Naive thymus-derived CD8-positive, alpha-beta T cell (primary cell): ENCODE measurements around the gene FMNL2. TPM values are rescaled to one million over a fixed set of nuclear protein-coding genes. Genes with fewer than 3 reads are reported as not detected.
A peak's percentile ranks its signal among the peaks of the same experiment; 100 is the strongest.

Source experiments
- ATAC-seq, 2 donors: fragments of 150-1000 bp; cut with Tn5 transposase in 1 of 2; sonication (Bioruptor Pico), chemical (Tn5 transposase) in 1 of 2; 1 replicate in 1 of 2; 2 replicates in 1 of 2; pipeline ENCODE4 v1.10.0; 2021; ENCODE audit warnings: mild to moderate bottlenecking in 2 of 2, moderate library complexity in 2 of 2
- POLR2A ChIA-PET: fragments of 350-600 bp; sonication (Branson Sonifier 250); formaldehyde crosslinking; loops from one replicate; lab custom pipeline; 2021; ENCODE audit warnings: antibody characterized with exemption; lab: Charles Lee
- DNase-seq, 10 donors: peaks; one replicate each; pipeline versions ENCODE4 v3.0.0 to v3.0.0-alpha.2; 2020 to 2022
- H3K27ac Mint-ChIP-seq, 10 donors: one replicate each; pipeline ENCODE4 v1.8.0; 2020 to 2022; ENCODE audit warnings: mild to moderate bottlenecking in 10 of 10, mixed read lengths in 10 of 10, moderate library complexity in 4 of 10, inconsistent platforms in 1 of 10
- H3K27me3 Mint-ChIP-seq, 5 donors: one replicate each; pipeline ENCODE4 v1.8.0; 2021 to 2022; ENCODE audit warnings: mixed read lengths in 5 of 5
- H3K36me3 Mint-ChIP-seq, 3 donors: one replicate each; pipeline ENCODE4 v1.8.0; 2020 to 2022; ENCODE audit warnings: mixed read lengths in 3 of 3, mild to moderate bottlenecking in 2 of 3, inconsistent platforms in 1 of 3
- H3K4me1 Mint-ChIP-seq, 4 donors: one replicate each; pipeline ENCODE4 v1.8.0; 2021 to 2022; ENCODE audit warnings: mixed read lengths in 4 of 4
- H3K4me3 Mint-ChIP-seq, 10 donors: one replicate each; pipeline ENCODE4 v1.8.0; 2020 to 2022; ENCODE audit warnings: mild to moderate bottlenecking in 10 of 10, mixed read lengths in 10 of 10, moderate library complexity in 6 of 10, inconsistent platforms in 1 of 10
- H3K9me3 Mint-ChIP-seq, 9 donors: one replicate each; pipeline ENCODE4 v1.8.0; 2020 to 2022; ENCODE audit warnings: mixed read lengths in 9 of 9, mild to moderate bottlenecking in 3 of 9, inconsistent platforms in 1 of 9, moderate library complexity in 1 of 9
- polyA plus RNA-seq, 3 donors: library from polyadenylated mRNA; unstranded; fragments of 300-500 nt; fragmentation: Illumina TruSeq; gene quantifications; one replicate each; pipeline ENCODE4 v1.2.3, GENCODE V29; 2021
- total RNA-seq, 8 experiments: library from RNA in 2 of 8; stranded (reverse) in 2 of 8; gene quantifications; one replicate each; pipeline ENCODE4 v1.2.3 and lab custom pipeline; 2021 to 2026

The FMNL2 gene
- total and polyA plus RNA-seq, 5 experiments from 2014 or later, result 0.05 to 0.78 (median 0.14) TPM

- POLR2A ChIA-PET, result interaction anchor here (0.6 kb wide), 1 partner anchor 50 kb away, joined by 3 read pairs; no protein-coding TSS in a partner anchor
- Mint-ChIP-seq H3K9me3 (no peaks in the 10 kb centered on the region), H3K36me3 (no peaks in the 10 kb centered on the region), H3K27me3 (peaks cover 7 to 35% (median 15%) of the 10 kb centered on the region in 5 donors), H3K4me1 (no peaks in the 10 kb centered on the region), H3K4me3 (no peak overlapping the region), H3K27ac (no peak overlapping the region)
- ATAC-seq (no peak), DNase-seq (no peak)
These were observed 204.4 kb downstream of the FMNL2 start for GRCh38 chr2:152539424-152539823.

- Mint-ChIP-seq H3K36me3 (no peaks in the 10 kb centered on the region), H3K4me1 (no peaks in the 10 kb centered on the region), H3K27ac (no peak overlapping the region), H3K4me3 (no peak overlapping the region), H3K27me3 (peaks cover 1 to 15% (median 9%) of the 10 kb centered on the region in 5 donors), H3K9me3 (no peaks in the 10 kb centered on the region)
- ATAC-seq, result no peak
- no peak for DNase-seq
- POLR2A ChIA-PET, result no interaction called here
These were observed 206.7 kb downstream of the FMNL2 start for GRCh38 chr2:152541712-152542111.

GRCh38 chr2:152542337-152542994 lies 207.5 kb downstream of the FMNL2 start:
- ATAC-seq, result no peak
- peaks cover 1 to 10% (median 3%) of the 10 kb centered on the region in 5 donors for H3K27me3 Mint-ChIP-seq
- POLR2A ChIA-PET, result no interaction called here
- no peaks in the 10 kb centered on the region for H3K4me1 Mint-ChIP-seq
- no peak overlapping the region for H3K4me3 Mint-ChIP-seq
- no peaks in the 10 kb centered on the region for H3K36me3 Mint-ChIP-seq
- H3K9me3 Mint-ChIP-seq, result no peaks in the 10 kb centered on the region
- H3K27ac Mint-ChIP-seq, result no peak overlapping the region
- DNase-seq, result no peak

- DNase-seq (no peak), ATAC-seq (no peak)
- H3K9me3 Mint-ChIP-seq, result no peaks in the 10 kb centered on the region
- no peaks in the 10 kb centered on the region for H3K4me1 Mint-ChIP-seq
- peaks cover under 1 to 5% (median 1%) of the 10 kb centered on the region in 5 donors for H3K27me3 Mint-ChIP-seq
- no peak overlapping the region for H3K4me3 Mint-ChIP-seq
- POLR2A ChIA-PET, result no interaction called here
- no peaks in the 10 kb centered on the region for H3K36me3 Mint-ChIP-seq
- no peak overlapping the region for H3K27ac Mint-ChIP-seq
These were observed 208.1 kb downstream of the FMNL2 start for GRCh38 chr2:152542995-152543481.

- no peaks in the 10 kb centered on the region for H3K36me3 Mint-ChIP-seq
- no peaks in the 10 kb centered on the region for H3K9me3 Mint-ChIP-seq
- DNase-seq (no peak), ATAC-seq (no peak)
- no peaks in the 10 kb centered on the region for H3K4me1 Mint-ChIP-seq
- no peak overlapping the region for H3K4me3 Mint-ChIP-seq
- H3K27ac Mint-ChIP-seq, result peak overlapping the region in 1 of 10 donors; percentile 5
- POLR2A ChIA-PET, result no interaction called here
- H3K27me3 Mint-ChIP-seq, result peaks cover 0 to 2% (median 0%) of the 10 kb centered on the region in 5 donors
These were observed 208.7 kb downstream of the FMNL2 start for GRCh38 chr2:152543717-152544116.

GRCh38 chr2:152544638-152545037 lies 209.7 kb downstream of the FMNL2 start:
- Mint-ChIP-seq H3K27me3 (peaks cover 0 to 1% (median 0%) of the 10 kb centered on the region in 5 donors), H3K36me3 (no peaks in the 10 kb centered on the region)

GRCh38 chr2:152546230-152546837 lies 211.4 kb downstream of the FMNL2 start:
- no peaks in the 10 kb centered on the region for H3K9me3 Mint-ChIP-seq
- ATAC-seq (no peak), DNase-seq (no peak)
- H3K4me1 Mint-ChIP-seq, result no peaks in the 10 kb centered on the region
- H3K36me3 Mint-ChIP-seq, result no peaks in the 10 kb centered on the region
- H3K4me3 Mint-ChIP-seq, result no peak overlapping the region
- H3K27me3 Mint-ChIP-seq, result no peaks in the 10 kb centered on the region
- H3K27ac Mint-ChIP-seq, result no peak overlapping the region
- POLR2A ChIA-PET, result no interaction called here

More at GRCh38 chr2:152544638-152545037, 209.7 kb downstream of the FMNL2 start:
- POLR2A ChIA-PET, result no interaction called here
- Mint-ChIP-seq H3K4me1 (no peaks in the 10 kb centered on the region), H3K27ac (no peak overlapping the region), H3K9me3 (no peaks in the 10 kb centered on the region), H3K4me3 (no peak overlapping the region)
- DNase-seq (no peak), ATAC-seq (no peak)

- no peaks in the 10 kb centered on the region for H3K36me3 Mint-ChIP-seq
- ATAC-seq (no peak), DNase-seq (no peak)
- H3K4me1 Mint-ChIP-seq, result no peaks in the 10 kb centered on the region
- no peaks in the 10 kb centered on the region for H3K27me3 Mint-ChIP-seq
- POLR2A ChIA-PET, result no interaction called here
- no peak overlapping the region for H3K4me3 Mint-ChIP-seq
- no peaks in the 10 kb centered on the region for H3K9me3 Mint-ChIP-seq
- no peak overlapping the region for H3K27ac Mint-ChIP-seq
These were observed 213.3 kb downstream of the FMNL2 start for GRCh38 chr2:152548111-152548875.

- POLR2A ChIA-PET, result no interaction called here
- Mint-ChIP-seq H3K36me3 (no peaks in the 10 kb centered on the region), H3K4me3 (no peak overlapping the region), H3K27ac (no peak overlapping the region), H3K4me1 (no peaks in the 10 kb centered on the region), H3K9me3 (no peaks in the 10 kb centered on the region), H3K27me3 (peaks cover 0 to 2% (median 0%) of the 10 kb centered on the region in 5 donors)
- ATAC-seq, result no peak
- DNase-seq, result no peak
These were observed 214.0 kb downstream of the FMNL2 start for GRCh38 chr2:152548996-152549395.

- no peaks in the 10 kb centered on the region for H3K4me1 Mint-ChIP-seq
These were observed 214.4 kb downstream of the FMNL2 start for GRCh38 chr2:152549423-152549822.

GRCh38 chr2:152550386-152550785 lies 215.4 kb downstream of the FMNL2 start:
- Mint-ChIP-seq H3K4me1 (no peaks in the 10 kb centered on the region), H3K27ac (no peak overlapping the region), H3K9me3 (no peaks in the 10 kb centered on the region), H3K4me3 (no peak overlapping the region), H3K36me3 (no peaks in the 10 kb centered on the region), H3K27me3 (peaks cover 0 to 2% (median 0%) of the 10 kb centered on the region in 5 donors)
- ATAC-seq, result no peak
- no peak for DNase-seq
- POLR2A ChIA-PET, result no interaction called here

More at GRCh38 chr2:152549423-152549822, 214.4 kb downstream of the FMNL2 start:
- Mint-ChIP-seq H3K9me3 (no peaks in the 10 kb centered on the region), H3K4me3 (no peak overlapping the region), H3K27me3 (peaks cover 0 to 2% (median 0%) of the 10 kb centered on the region in 5 donors), H3K27ac (no peak overlapping the region), H3K36me3 (no peaks in the 10 kb centered on the region)
- DNase-seq, result no peak
- POLR2A ChIA-PET, result no interaction called here
- no peak for ATAC-seq

GRCh38 chr2:152552888-152553287 lies 217.9 kb downstream of the FMNL2 start:
- ATAC-seq, result no peak
- POLR2A ChIA-PET, result no interaction called here
- Mint-ChIP-seq H3K4me1 (no peaks in the 10 kb centered on the region), H3K27me3 (peaks cover 0 to 2% (median 0%) of the 10 kb centered on the region in 5 donors), H3K9me3 (no peaks in the 10 kb centered on the region), H3K4me3 (no peak overlapping the region), H3K36me3 (no peaks in the 10 kb centered on the region), H3K27ac (no peak overlapping the region)
- no peak for DNase-seq

- ATAC-seq (no peak), DNase-seq (no peak)
- H3K9me3 Mint-ChIP-seq, result no peaks in the 10 kb centered on the region
- peaks cover 0 to 2% (median 0%) of the 10 kb centered on the region in 5 donors for H3K27me3 Mint-ChIP-seq
- POLR2A ChIA-PET, result no interaction called here
- no peaks in the 10 kb centered on the region for H3K4me1 Mint-ChIP-seq
- H3K36me3 Mint-ChIP-seq, result no peaks in the 10 kb centered on the region
- no peak overlapping the region for H3K4me3 Mint-ChIP-seq
- H3K27ac Mint-ChIP-seq, result no peak overlapping the region
These were observed 218.5 kb downstream of the FMNL2 start for GRCh38 chr2:152553518-152553917.
